ENCODE results near the gene PITPNC1. TPM values are rescaled to one million over a fixed set of nuclear protein-coding genes. Genes with fewer than 3 reads are reported as not detected.
A peak's percentile ranks its signal among the peaks of the same experiment; 100 is the strongest.

PITPNC1 gene
- total RNA-seq, 1 experiment from 2014 or later = 6.9 TPM

DNA sequence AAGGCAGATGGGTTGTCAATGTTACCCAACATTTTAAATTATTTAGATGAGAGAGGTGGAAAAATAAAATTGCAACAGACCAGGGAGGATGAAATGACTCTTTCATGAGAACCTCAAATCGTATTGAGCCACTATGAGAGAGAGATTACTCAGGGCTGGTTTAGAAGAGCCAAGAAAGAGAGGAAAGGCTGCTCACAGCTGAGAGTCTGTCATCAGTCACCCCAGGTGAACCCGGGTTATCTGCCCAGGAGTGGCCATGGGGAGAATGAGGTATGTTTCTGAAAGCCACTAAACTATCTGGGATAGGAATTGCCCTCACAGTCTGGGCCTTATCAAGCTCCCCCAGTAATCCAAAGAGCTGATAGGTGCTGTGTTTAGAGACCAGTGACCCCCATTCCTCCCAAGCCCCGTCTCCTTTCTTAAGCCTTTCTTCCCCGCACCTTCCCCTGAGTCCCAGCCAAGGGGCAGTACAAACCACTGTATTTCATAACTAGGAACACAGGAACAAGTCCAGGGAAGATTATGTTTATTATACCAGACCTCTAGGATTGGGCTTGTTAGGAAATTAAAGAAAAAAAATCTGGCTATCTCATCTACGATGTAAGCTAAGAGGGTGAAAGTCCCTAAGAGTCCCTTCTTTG lies 181.8 kb downstream of the PITPNC1 start:
- no peak for DNase-seq
- intact Hi-C loops (cut with micrococcal nuclease; ENCODE audit: unreplicated experiment) = no loop called here
- no TSS peak for BruUV-seq (replicated peaks)
- Mint-ChIP-seq H3K4me3 (ENCODE audit: low read depth, unreplicated experiment) (no peak overlapping the region), H3K27ac (ENCODE audit: unreplicated experiment) (no peak overlapping the region), H3K27me3 (ENCODE audit: unreplicated experiment) (no peaks in the 10 kb centered on the region), H3K9me3 (ENCODE audit: low read depth, unreplicated experiment) (no peaks in the 10 kb centered on the region), H3K36me3 (ENCODE audit: insufficient read depth, unreplicated experiment) (no peaks in the 10 kb centered on the region), H3K4me1 (ENCODE audit: low read depth, unreplicated experiment) (no peaks in the 10 kb centered on the region)
- no peak for TF ChIP-seq CTCF (IDR thresholded peaks at IDR 0.05; ENCODE audit: unreplicated experiment)
- CTCF ChIA-PET = interaction anchor here (0.5 kb wide), 1 partner anchor 36 kb away, joined by 7 read pairs; no protein-coding TSS in a partner anchor

GRCh38 chr17:67559381-67559966 lies 182.4 kb downstream of the PITPNC1 start:
- no TSS peak for BruUV-seq (replicated peaks)
- intact Hi-C loops (cut with micrococcal nuclease; ENCODE audit: unreplicated experiment) = no loop called here
- Mint-ChIP-seq H3K36me3 (ENCODE audit: insufficient read depth, unreplicated experiment) (no peaks in the 10 kb centered on the region), H3K27ac (ENCODE audit: unreplicated experiment) (no peak overlapping the region), H3K9me3 (ENCODE audit: low read depth, unreplicated experiment) (no peaks in the 10 kb centered on the region), H3K4me3 (ENCODE audit: low read depth, unreplicated experiment) (no peak overlapping the region), H3K27me3 (ENCODE audit: unreplicated experiment) (no peaks in the 10 kb centered on the region), H3K4me1 (ENCODE audit: low read depth, unreplicated experiment) (no peaks in the 10 kb centered on the region)
- DNase-seq = peak; percentile 27
- CTCF ChIA-PET = interaction anchor here (0.5 kb wide), 1 partner anchor 36 kb away, joined by 7 read pairs; no protein-coding TSS in a partner anchor
- no peak for TF ChIP-seq CTCF (IDR thresholded peaks at IDR 0.05; ENCODE audit: unreplicated experiment)

- H3K27me3 Mint-ChIP-seq (ENCODE audit: unreplicated experiment) = no peaks in the 10 kb centered on the region
- intact Hi-C loops (cut with micrococcal nuclease; ENCODE audit: unreplicated experiment) = no loop called here
- no peak overlapping the region for H3K27ac Mint-ChIP-seq (ENCODE audit: unreplicated experiment)
Observed at GRCh38 chr17:67562005-67562404, 184.9 kb downstream of the PITPNC1 start.

GRCh38 chr17:67563692-67564228 lies 186.7 kb downstream of the PITPNC1 start:
- no peak for TF ChIP-seq CTCF (IDR thresholded peaks at IDR 0.05; ENCODE audit: unreplicated experiment)
- no peak overlapping the region for H3K27ac Mint-ChIP-seq (ENCODE audit: unreplicated experiment)
- H3K4me3 Mint-ChIP-seq (ENCODE audit: low read depth, unreplicated experiment) = no peak overlapping the region
- DNase-seq = no peak
- no peaks in the 10 kb centered on the region for H3K27me3 Mint-ChIP-seq (ENCODE audit: unreplicated experiment)
- intact Hi-C loops (cut with micrococcal nuclease; ENCODE audit: unreplicated experiment) = no loop called here
- CTCF ChIA-PET = no interaction called here
- BruUV-seq (replicated peaks) = no TSS peak
- peaks cover under 1% of the 10 kb centered on the region for H3K4me1 Mint-ChIP-seq (ENCODE audit: low read depth, unreplicated experiment)
- no peaks in the 10 kb centered on the region for H3K36me3 Mint-ChIP-seq (ENCODE audit: insufficient read depth, unreplicated experiment)
- H3K9me3 Mint-ChIP-seq (ENCODE audit: low read depth, unreplicated experiment) = no peaks in the 10 kb centered on the region

More at GRCh38 chr17:67562005-67562404, 184.9 kb downstream of the PITPNC1 start:
- no TSS peak for BruUV-seq (replicated peaks)
- Mint-ChIP-seq H3K36me3 (ENCODE audit: insufficient read depth, unreplicated experiment) (no peaks in the 10 kb centered on the region), H3K9me3 (ENCODE audit: low read depth, unreplicated experiment) (no peaks in the 10 kb centered on the region), H3K4me3 (ENCODE audit: low read depth, unreplicated experiment) (no peak overlapping the region), H3K4me1 (ENCODE audit: low read depth, unreplicated experiment) (no peaks in the 10 kb centered on the region)
- CTCF ChIA-PET = no interaction called here
- no peak for TF ChIP-seq CTCF (IDR thresholded peaks at IDR 0.05; ENCODE audit: unreplicated experiment)
- no peak for DNase-seq

Measured in Calu3 (cell line).